ENCODE measurements around the gene ABCB11.

GRCh38 chr2:168916331-168916675 is 114.8 kb downstream of the ABCB11 start:
- TF ChIP-seq CTCF (IDR thresholded peaks at IDR 0.05) (no peak), POLR2A (IDR thresholded peaks at IDR 0.05) (no peak)
